Heart right ventricle (tissue), 16 donors: ENCODE data around the gene TEX2. TPM values are rescaled to one million over a fixed set of nuclear protein-coding genes. Genes with fewer than 3 reads are reported as not detected.

Experiments used
- ATAC-seq, 8 donors: fragments of 200-7000 bp; cut with Tn5 transposase; one replicate each; pipeline ENCODE4 v1.9.1; 2020; ENCODE audit warnings: mild to moderate bottlenecking in 8 of 8, moderate library complexity in 8 of 8, moderate number of reproducible peaks in 1 of 8
- DNase-seq, 2 donors: peaks; one replicate each; pipeline ENCODE4 v3.0.0-alpha.2; 2020
- H3K27ac ChIP-seq, 10 donors: fragments of 200-600 bp; sonication (generic) in 2 of 10; one replicate each; pipeline versions ENCODE4 v1.5.0 to v1.8.0; 2020 to 2022; ENCODE audit warnings: mild to moderate bottlenecking in 3 of 10
- H3K27me3 ChIP-seq, 7 donors: fragments of 200-600 bp; one replicate each; pipeline ENCODE4 v1.8.0; 2021 to 2022; ENCODE audit warnings: mild to moderate bottlenecking in 2 of 7
- H3K36me3 ChIP-seq, 9 donors: fragments of 200-600 bp; sonication (generic) in 1 of 9; one replicate each; pipeline versions ENCODE4 v1.5.0 to v1.8.0; 2020 to 2022; ENCODE audit warnings: mild to moderate bottlenecking in 2 of 9
- H3K4me1 ChIP-seq, 9 donors: fragments of 200-600 bp; sonication (generic) in 1 of 9; one replicate each; pipeline versions ENCODE4 v1.5.0 to v1.8.0; 2020 to 2022; ENCODE audit warnings: mild to moderate bottlenecking in 4 of 9
- H3K4me3 ChIP-seq, 10 donors: fragments of 200-600 bp; sonication (generic) in 2 of 10; one replicate each; pipeline versions ENCODE4 v1.5.0 to v1.8.0; 2020 to 2022; ENCODE audit warnings: mild to moderate bottlenecking in 7 of 10, moderate library complexity in 2 of 10
- H3K9me3 ChIP-seq, 11 donors: fragments of 200-600 bp in 10 of 11; sonication (generic) in 2 of 11; one replicate each; pipeline versions ENCODE4 v1.5.0 to v1.8.0; 2013 to 2022; ENCODE audit warnings: mild to moderate bottlenecking in 2 of 11, control low read depth in 1 of 11, moderate library complexity in 1 of 11
- CTCF ChIP-seq, 9 donors: fragments of 200-600 bp; sonication (generic) in 2 of 9; IDR thresholded peaks; one replicate each; pipeline versions ENCODE4 v1.5.0 to v1.8.0; 2021 to 2022; ENCODE audit warnings: antibody characterized with exemption in 9 of 9, mild to moderate bottlenecking in 5 of 9, moderate library complexity in 1 of 9
- WGBS, 2 donors: extraction: QIAGEN DNeasy Blood & Tissue Kit; methylation state at CpG; one replicate each; pipeline ENCODE4 v1.1.7; 2013; ENCODE audit warnings: inconsistent platforms in 1 of 2; 5-methylcytosine and 5-hydroxymethylcytosine counted together
- intact Hi-C, 10 donors: fragments of 100-400 bp; cut with DNase I; formaldehyde crosslinking; loops; one replicate each; pipeline versions ENCODE4 v1.11.1 to v1.14.2; 2022
- polyA plus RNA-seq, 2 donors: library from polyadenylated mRNA; stranded (reverse); fragments of 200-250 nt; gene quantifications; one replicate each; pipeline ENCODE4 v1.2.3, GENCODE V29; 2013
- total RNA-seq, 10 donors: library from RNA; stranded (reverse); fragmentation: NEBNext Ultra II Directional in 3 of 10; extraction: Animal tissue kit (Norgen Biotek cat#: 25700) in 3 of 10; gene quantifications; one replicate each; pipeline versions ENCODE4 v1.2.1 to v1.2.4, GENCODE V29; 2021 to 2023
- donor health status: Arrhythmogenic right ventricular cardiomyopathy.
- donor health status: ischemic (EF 13 %, LVEDD 7.1; RV severe dilation, severe dysfunction).
- donor health status: healthy with polysubstance abuse.
- donor health status: DM: no; HTN: yes; CAD: no.
- donor health status: DM: no; HTN: no; CAD: no.
- donor health status: ischemic (EF 25% LVEDD 6.9; RV normal size, moderate dysfunction).
- donor health status: ischemic (EF 25% LVEDD 5.7; RV mildly dilated, moderate dysfunction).
- donor health status: healthy.
- donor health status: DM: yes; HTN: yes; CAD: no.
- donor health status: Ischemic cardiomyopathy.
- donor health status: ischemic (EF 35%, LVEDD 5.7; RV mildly dilated, moderate dysfunction).
- donor health status: nonischemic (EF 11% LVEDD 7.7; RV severe dilation, severe dysfunction).
- donor health status: DM: yes; HTN: yes; CAD: no.
- donor health status: PGD.
- donor health status: ischemic (EF 29% LVEDD 5.4; RV normal size, mild dysfunction).
- donor health status: nonischemic (EF 23%, LVEDD 6.1; RV moderate dilation, normal function).

TEX2 gene
- total and polyA plus RNA-seq, 12 donors: 15.9 to 60.5 (median 54.5) TPM

GRCh38 chr17:64115043-64115698, 147.9 kb downstream of the TEX2 start:
- no peak for TF ChIP-seq CTCF (IDR thresholded peaks at IDR 0.05)
- DNase-seq (no peak), ATAC-seq (peak in 2 of 8 donors; percentile 34 to 50)
- Histone ChIP-seq H3K4me1 (peaks cover 5 to 60% (median 20%) of the 10 kb centered on the region in 9 donors), H3K9me3 (no peaks in the 10 kb centered on the region), H3K27ac (no peak overlapping the region), H3K36me3 (no peaks in the 10 kb centered on the region), H3K27me3 (no peaks in the 10 kb centered on the region), H3K4me3 (no peak overlapping the region)
- WGBS, 2 donors: 83 to 87% methylated on average over 8 of the region's 8 CpGs
- intact Hi-C loops: loop anchor here in 1 of 10 donors (10.0 kb wide), 1 partner anchor 50 kb away; no protein-coding TSS in a partner anchor

DNA sequence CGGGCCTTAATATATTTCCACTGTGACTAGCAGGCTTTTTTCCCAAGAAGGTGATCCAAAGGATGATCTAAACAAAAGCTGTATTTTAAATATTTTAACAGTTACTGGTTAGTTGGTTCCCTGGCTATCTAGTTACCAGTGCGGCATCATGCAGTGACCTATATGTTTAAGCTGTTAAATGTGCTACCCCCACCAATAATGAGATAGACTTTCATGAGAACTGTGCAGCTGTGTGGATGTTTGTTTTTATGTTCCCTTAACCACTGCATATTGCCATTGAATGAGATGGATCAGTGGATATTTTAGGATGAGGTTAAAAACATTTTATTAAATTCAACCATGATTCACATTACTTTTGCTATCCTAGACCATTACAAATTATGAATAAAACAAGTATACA, 150.1 kb downstream of the TEX2 start:
- ATAC-seq: no peak
- Histone ChIP-seq H3K27ac (no peak overlapping the region), H3K27me3 (no peaks in the 10 kb centered on the region), H3K4me1 (peaks cover 0 to 38% (median 6%) of the 10 kb centered on the region in 9 donors), H3K9me3 (no peaks in the 10 kb centered on the region), H3K4me3 (no peak overlapping the region), H3K36me3 (no peaks in the 10 kb centered on the region)
- no peak for DNase-seq
- TF ChIP-seq CTCF (IDR thresholded peaks at IDR 0.05): no peak
- WGBS, 2 donors: 92 to 96% methylated on average over 2 of the region's 2 CpGs
- intact Hi-C loops: loop anchor here in 2 of 10 donors (5.0 to 10.0 kb wide), 2 partner anchors 48 to 66 kb away; no protein-coding TSS in a partner anchor

DNA sequence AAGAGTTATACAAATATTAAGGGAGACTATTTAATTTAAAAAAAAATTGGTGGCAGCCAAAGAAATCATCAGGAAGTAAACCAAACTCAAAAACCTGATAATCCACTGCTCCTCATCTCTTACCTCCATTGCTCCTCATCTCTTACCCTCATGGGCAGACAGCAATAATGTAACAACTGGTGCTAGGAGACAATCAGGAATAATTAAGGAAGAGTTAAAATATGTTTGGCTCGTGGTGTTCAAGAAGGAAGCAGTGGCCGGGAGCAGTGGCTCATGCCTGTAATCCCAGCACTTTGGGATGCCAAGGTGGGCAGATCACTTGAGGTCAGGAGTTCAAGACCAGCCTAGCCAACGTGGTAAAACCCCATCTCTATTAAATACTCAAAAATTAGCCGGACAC, 151.2 kb downstream of the TEX2 start:
- intact Hi-C loops: loop anchor here in 2 of 10 donors (5.0 to 10.0 kb wide), 2 partner anchors 47 to 65 kb away; no protein-coding TSS in a partner anchor
- Histone ChIP-seq H3K4me3 (no peak overlapping the region), H3K27me3 (no peaks in the 10 kb centered on the region), H3K9me3 (no peaks in the 10 kb centered on the region), H3K4me1 (peaks cover 0 to 30% (median 0%) of the 10 kb centered on the region in 9 donors), H3K36me3 (no peaks in the 10 kb centered on the region), H3K27ac (no peak overlapping the region)
- WGBS, 2 donors: 85 to 90% methylated on average over 4 of the region's 4 CpGs
- ATAC-seq: no peak
- TF ChIP-seq CTCF (IDR thresholded peaks at IDR 0.05): no peak
- DNase-seq: no peak

- Histone ChIP-seq H3K36me3 (no peaks in the 10 kb centered on the region), H3K27me3 (no peaks in the 10 kb centered on the region), H3K4me3 (no peak overlapping the region), H3K9me3 (no peaks in the 10 kb centered on the region), H3K4me1 (peaks cover 0 to 28% (median 5%) of the 10 kb centered on the region in 9 donors), H3K27ac (no peak overlapping the region)
- ATAC-seq (no peak), DNase-seq (no peak)
- WGBS, 2 donors: 66 to 75% methylated on average over 12 of the region's 12 CpGs
- intact Hi-C loops: loop anchor here in 2 of 10 donors (5.0 to 10.0 kb wide), 2 partner anchors 46 to 63 kb away; no protein-coding TSS in a partner anchor
- no peak for TF ChIP-seq CTCF (IDR thresholded peaks at IDR 0.05)
Observed at GRCh38 chr17:64110379-64111152, 152.5 kb downstream of the TEX2 start.
